ENCODE results near the gene ZNF652. TPM values are rescaled to one million over a fixed set of nuclear protein-coding genes. Genes with fewer than 3 reads are reported as not detected.

Gene ZNF652
- total and polyA plus RNA-seq, 2 donors (not counting 1 experiment from before 2014, with no cell fraction given), result 7.8 to 10.2 TPM

GRCh38 chr17:49247944-49248343, 114.1 kb downstream of the ZNF652 start:
- Histone ChIP-seq H3K36me3 (ENCODE audit: control insufficient read depth, insufficient read depth, low read length) (no peaks in the 10 kb centered on the region), H3K4me1 (ENCODE audit: control insufficient read depth, extremely low read depth, insufficient read depth, low read length) (no peaks in the 10 kb centered on the region), H3K79me2 (ENCODE audit: control insufficient read depth, insufficient read depth, low read length) (no peaks in the 10 kb centered on the region), H4K20me1 (ENCODE audit: control insufficient read depth, extremely low read depth, insufficient read depth, low read length) (no peaks in the 10 kb centered on the region), H2AFZ (ENCODE audit: low read length) (no peak overlapping the region), H3K9ac (ENCODE audit: insufficient read depth, low read length) (no peak overlapping the region), H3K4me3 (replicated peaks in 1 of 4; ENCODE audit: control extremely low read depth in 1 of 4, insufficient read depth in 1 of 4, low read depth in 3 of 4, low read length in 4 of 4) (no peak overlapping the region), H3K9me3 (ENCODE audit: control insufficient read depth, insufficient read depth, low read depth, low read length) (no peaks in the 10 kb centered on the region), H3K27me3 (ENCODE audit: control insufficient read depth, insufficient read depth, low read length) (peaks cover 8% of the 10 kb centered on the region), H3K4me2 (ENCODE audit: extremely low read depth, insufficient read depth, low read length) (no peak overlapping the region), H3K27ac (ENCODE audit: insufficient read depth, low read length) (no peak overlapping the region)
- TF ChIP-seq EZH2 (IDR thresholded peaks at IDR 0.05; ENCODE audit: low read length, missing control alignments), result no peak
- no peak for TF ChIP-seq CTCF (conservative IDR thresholded peaks at IDR 0.05 in 1 of 2, IDR thresholded peaks at IDR 0.05 in 1 of 2; ENCODE audit: low read depth in 1 of 2, low read length in 2 of 2)
- DNase-seq (ENCODE audit: low read depth in 2 of 2), result no peak

- no peaks in the 10 kb centered on the region for H3K4me1 ChIP-seq (ENCODE audit: control insufficient read depth, extremely low read depth, insufficient read depth, low read length)
- no peaks in the 10 kb centered on the region for H4K20me1 ChIP-seq (ENCODE audit: control insufficient read depth, extremely low read depth, insufficient read depth, low read length)
- no peak overlapping the region for H3K4me2 ChIP-seq (ENCODE audit: extremely low read depth, insufficient read depth, low read length)
- H3K4me3 ChIP-seq (replicated peaks in 1 of 4; ENCODE audit: control extremely low read depth in 1 of 4, insufficient read depth in 1 of 4, low read depth in 3 of 4, low read length in 4 of 4), result no peak overlapping the region
- H3K9me3 ChIP-seq (ENCODE audit: control insufficient read depth, insufficient read depth, low read depth, low read length), result no peaks in the 10 kb centered on the region
- TF ChIP-seq EZH2 (IDR thresholded peaks at IDR 0.05; ENCODE audit: low read length, missing control alignments) (no peak), CTCF (conservative IDR thresholded peaks at IDR 0.05 in 1 of 2, IDR thresholded peaks at IDR 0.05 in 1 of 2; ENCODE audit: low read depth in 1 of 2, low read length in 2 of 2) (no peak)
- no peaks in the 10 kb centered on the region for H3K36me3 ChIP-seq (ENCODE audit: control insufficient read depth, insufficient read depth, low read length)
- H3K79me2 ChIP-seq (ENCODE audit: control insufficient read depth, insufficient read depth, low read length), result no peaks in the 10 kb centered on the region
- H2AFZ ChIP-seq (ENCODE audit: low read length), result no peak overlapping the region
- H3K9ac ChIP-seq (ENCODE audit: insufficient read depth, low read length), result no peak overlapping the region
- H3K27ac ChIP-seq (ENCODE audit: insufficient read depth, low read length), result no peak overlapping the region
- peaks cover under 1% of the 10 kb centered on the region for H3K27me3 ChIP-seq (ENCODE audit: control insufficient read depth, insufficient read depth, low read length)
- DNase-seq (ENCODE audit: low read depth in 2 of 2), result no peak
Measured at GRCh38 chr17:49244839-49245238, 117.2 kb downstream of the ZNF652 start.

Other genes with a start within 250 kb of the ZNF652 start
- gene B4GALNT2, start 229.5 kb downstream of the ZNF652 start, total RNA-seq, result under 0.01 TPM in 1 of 2 replicates, not detected in the other
- gene B4GALNT2, start 229.5 kb downstream of the ZNF652 start, polyA plus RNA-seq, result 0.01 and 0.02 TPM in 2 replicates
- gene GNGT2, start 151.7 kb downstream of the ZNF652 start, total RNA-seq, result not detected in 2 replicates
- gene GNGT2, start 151.7 kb downstream of the ZNF652 start, polyA plus RNA-seq, result 3.7 TPM in 1 of 2 replicates, not detected in the other
- gene ABI3, start 151.5 kb downstream of the ZNF652 start, total RNA-seq, result not detected in 2 replicates
- gene ABI3, start 151.5 kb downstream of the ZNF652 start, polyA plus RNA-seq, result 1.3 TPM in 1 of 2 replicates, not detected in the other
- gene PHOSPHO1, start 131.5 kb downstream of the ZNF652 start, total RNA-seq, result under 0.01 and 0.17 TPM in 2 replicates
- gene PHOSPHO1, start 131.5 kb downstream of the ZNF652 start, polyA plus RNA-seq, result 0.03 and 0.14 TPM in 2 replicates
- gene PHB1, start 52.6 kb upstream of the ZNF652 start, total RNA-seq, result 99.4 and 99.6 TPM in 2 replicates
- gene PHB1, start 52.6 kb upstream of the ZNF652 start, polyA plus RNA-seq, result 163 and 257 TPM in 2 replicates
- under 0.01 and 0.17 TPM in 2 replicates for gene NGFR, start 133.0 kb upstream of the ZNF652 start, total RNA-seq
- 0.05 and 0.14 TPM in 2 replicates for gene NGFR, start 133.0 kb upstream of the ZNF652 start, polyA plus RNA-seq
- 0.66 and 0.77 TPM in 2 replicates for gene NXPH3, start 213.6 kb upstream of the ZNF652 start, total RNA-seq
- 0.19 and 0.36 TPM in 2 replicates for gene NXPH3, start 213.6 kb upstream of the ZNF652 start, polyA plus RNA-seq